Peyer's patch (tissue), 4 donors: Measurements from ENCODE around the gene S100A1.

Experiments
- CTCF ChIP-seq, 6 experiments: fragments of 450-650 bp in 4 of 6; fragments of 200-600 bp in 2 of 6; sonication (generic) in 1 of 6; IDR thresholded peaks; one replicate each; pipeline ENCODE4 v1.5.1; 2017 to 2019; ENCODE audit warnings: antibody characterized with exemption in 6 of 6, mild to moderate bottlenecking in 3 of 6, moderate library complexity in 1 of 6
- POLR2A ChIP-seq, 2 donors: fragments of 450-650 bp; IDR thresholded peaks; one replicate each; pipeline ENCODE4 v1.5.1; 2017; ENCODE audit warnings: antibody characterized with exemption in 2 of 2, mild to moderate bottlenecking in 2 of 2, moderate library complexity in 2 of 2

GRCh38 chr1:153607381-153607780 is 20.9 kb upstream of the S100A1 start:
- TF ChIP-seq CTCF (IDR thresholded peaks at IDR 0.05): no peak
- TF ChIP-seq POLR2A (IDR thresholded peaks at IDR 0.05): no peak
